Heart right ventricle (tissue), 16 donors: Measurements from ENCODE around the gene SH3GLB1. TPM values are rescaled to one million over a fixed set of nuclear protein-coding genes. Genes with fewer than 3 reads are reported as not detected.
"Not testable (repeated sequence)": the region's sequence is repeated elsewhere in the genome, so short reads cannot be mapped to it uniquely, and the experiment has no call there.

Experiments used
- ATAC-seq, 8 donors: fragments of 200-7000 bp; cut with Tn5 transposase; one replicate each; pipeline ENCODE4 v1.9.1; 2020; ENCODE audit warnings: mild to moderate bottlenecking in 8 of 8, moderate library complexity in 8 of 8, moderate number of reproducible peaks in 1 of 8
- DNase-seq, 2 donors: peaks; one replicate each; pipeline ENCODE4 v3.0.0-alpha.2; 2020
- H3K27ac ChIP-seq, 10 donors: fragments of 200-600 bp; sonication (generic) in 2 of 10; one replicate each; pipeline versions ENCODE4 v1.5.0 to v1.8.0; 2020 to 2022; ENCODE audit warnings: mild to moderate bottlenecking in 3 of 10
- H3K27me3 ChIP-seq, 7 donors: fragments of 200-600 bp; one replicate each; pipeline ENCODE4 v1.8.0; 2021 to 2022; ENCODE audit warnings: mild to moderate bottlenecking in 2 of 7
- H3K36me3 ChIP-seq, 9 donors: fragments of 200-600 bp; sonication (generic) in 1 of 9; one replicate each; pipeline versions ENCODE4 v1.5.0 to v1.8.0; 2020 to 2022; ENCODE audit warnings: mild to moderate bottlenecking in 2 of 9
- H3K4me1 ChIP-seq, 9 donors: fragments of 200-600 bp; sonication (generic) in 1 of 9; one replicate each; pipeline versions ENCODE4 v1.5.0 to v1.8.0; 2020 to 2022; ENCODE audit warnings: mild to moderate bottlenecking in 4 of 9
- H3K4me3 ChIP-seq, 10 donors: fragments of 200-600 bp; sonication (generic) in 2 of 10; one replicate each; pipeline versions ENCODE4 v1.5.0 to v1.8.0; 2020 to 2022; ENCODE audit warnings: mild to moderate bottlenecking in 7 of 10, moderate library complexity in 2 of 10
- H3K9me3 ChIP-seq, 11 donors: fragments of 200-600 bp in 10 of 11; sonication (generic) in 2 of 11; one replicate each; pipeline versions ENCODE4 v1.5.0 to v1.8.0; 2013 to 2022; ENCODE audit warnings: mild to moderate bottlenecking in 2 of 11, control low read depth in 1 of 11, moderate library complexity in 1 of 11
- CTCF ChIP-seq, 9 donors: fragments of 200-600 bp; sonication (generic) in 2 of 9; IDR thresholded peaks; one replicate each; pipeline versions ENCODE4 v1.5.0 to v1.8.0; 2021 to 2022; ENCODE audit warnings: antibody characterized with exemption in 9 of 9, mild to moderate bottlenecking in 5 of 9, moderate library complexity in 1 of 9
- WGBS, 2 donors: extraction: QIAGEN DNeasy Blood & Tissue Kit; methylation state at CpG; one replicate each; pipeline ENCODE4 v1.1.7; 2013; ENCODE audit warnings: inconsistent platforms in 1 of 2; 5-methylcytosine and 5-hydroxymethylcytosine counted together
- intact Hi-C, 10 donors: fragments of 100-400 bp; cut with DNase I; formaldehyde crosslinking; loops; one replicate each; pipeline versions ENCODE4 v1.11.1 to v1.14.2; 2022
- long read RNA-seq, 3 donors: library from polyadenylated mRNA; unstranded; transcript quantifications; one replicate each; pipeline ENCODE4 v2.0.0, GENCODE V29; 2020 to 2021
- polyA plus RNA-seq, 2 donors: library from polyadenylated mRNA; stranded (reverse); fragments of 200-250 nt; gene quantifications; one replicate each; pipeline ENCODE4 v1.2.3, GENCODE V29; 2013
- total RNA-seq, 10 donors: library from RNA; stranded (reverse); fragmentation: NEBNext Ultra II Directional in 3 of 10; extraction: Animal tissue kit (Norgen Biotek cat#: 25700) in 3 of 10; gene quantifications; one replicate each; pipeline versions ENCODE4 v1.2.1 to v1.2.4, GENCODE V29; 2021 to 2023
- donor health status: Arrhythmogenic right ventricular cardiomyopathy.
- donor health status: ischemic (EF 13 %, LVEDD 7.1; RV severe dilation, severe dysfunction).
- donor health status: healthy with polysubstance abuse.
- donor health status: DM: no; HTN: yes; CAD: no.
- donor health status: DM: no; HTN: no; CAD: no.
- donor health status: ischemic (EF 25% LVEDD 6.9; RV normal size, moderate dysfunction).
- donor health status: ischemic (EF 25% LVEDD 5.7; RV mildly dilated, moderate dysfunction).
- donor health status: healthy.
- donor health status: DM: yes; HTN: yes; CAD: no.
- donor health status: Ischemic cardiomyopathy.
- donor health status: ischemic (EF 35%, LVEDD 5.7; RV mildly dilated, moderate dysfunction).
- donor health status: nonischemic (EF 11% LVEDD 7.7; RV severe dilation, severe dysfunction).
- donor health status: DM: yes; HTN: yes; CAD: no.
- donor health status: PGD.
- donor health status: ischemic (EF 29% LVEDD 5.4; RV normal size, mild dysfunction).
- donor health status: nonischemic (EF 23%, LVEDD 6.1; RV moderate dilation, normal function).

SH3GLB1 gene
- total RNA-seq (100 to 1,000 TPM; 101 to 160 (median 126) TPM), polyA plus RNA-seq (10 to 100 TPM; 20.4 to 53.7 TPM)
- long read RNA-seq, donor 1, full-length matches to known transcripts: 95 of 117 reads
- long read RNA-seq, donor 1, partial matches to known transcripts: 8 of 117 reads
- long read RNA-seq, donor 1, other reads (novel, unspliced or antisense): 14 of 117 reads
- long read RNA-seq, donor 2, full-length matches to known transcripts: 130 of 163 reads
- long read RNA-seq, donor 2, partial matches to known transcripts: 7 of 163 reads
- long read RNA-seq, donor 2, other reads (novel, unspliced or antisense): 26 of 163 reads
- long read RNA-seq, donor 3, full-length matches to known transcripts: 314 of 460 reads
- long read RNA-seq, donor 3, partial matches to known transcripts: 6 of 460 reads
- long read RNA-seq, donor 3, other reads (novel, unspliced or antisense): 140 of 460 reads

DNA sequence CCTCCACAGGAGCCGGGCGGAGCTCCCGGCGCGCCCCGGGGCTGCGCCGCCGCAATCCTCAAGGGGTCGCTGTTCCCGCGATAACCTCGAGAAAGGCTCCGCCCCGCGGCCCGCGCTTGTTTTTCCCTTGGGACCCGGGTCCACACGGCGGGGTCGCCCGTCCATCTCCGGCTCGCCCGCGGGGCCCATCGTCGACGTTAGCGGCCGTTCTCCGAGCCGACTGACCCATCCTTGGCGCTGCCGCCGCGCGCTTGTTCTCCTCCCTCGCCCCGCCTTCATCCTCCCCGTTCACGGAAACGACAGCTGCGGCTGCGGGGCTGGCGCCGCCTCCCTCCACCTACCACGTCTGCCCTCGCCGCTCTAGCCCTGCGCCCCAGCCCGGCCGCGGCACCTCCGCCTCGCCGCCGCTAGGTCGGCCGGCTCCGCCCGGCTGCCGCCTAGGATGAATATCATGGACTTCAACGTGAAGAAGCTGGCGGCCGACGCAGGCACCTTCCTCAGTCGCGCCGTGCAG, at the start of gene SH3GLB1:
SH3GLB1 (plus strand) TSS at position 119 of the 514 bp plus-strand sequence; CDS start at position 443, 324 bp downstream.
- ATAC-seq: peak; percentile 92 to 97 (median 93)
- no peaks in the 10 kb centered on the region for H3K36me3 ChIP-seq
- intact Hi-C loops: loop anchor here in 7 of 10 donors (1.0 to 10.0 kb wide), 9 partner anchors 38 to 380 kb away; partner anchors contain the start of genes HS2ST1 (in 3 of the 7) and SELENOF (in 3 of the 7)
- H3K27ac ChIP-seq: peak within 1 kb of the TSS; percentile 94 to 100 (median 99)
- peak; percentile 88 to 92 for DNase-seq
- no peaks in the 10 kb centered on the region for H3K9me3 ChIP-seq
- H3K4me3 ChIP-seq: peak within 1 kb of the TSS; percentile 72 to 98 (median 88)
- peak; percentile 92 to 99 (median 96) for TF ChIP-seq CTCF (IDR thresholded peaks at IDR 0.05)
- H3K27me3 ChIP-seq: no peaks in the 10 kb centered on the region
- H3K4me1 ChIP-seq: peaks cover 4 to 50% (median 47%) of the 10 kb centered on the region in 9 donors
- WGBS, 2 donors: 0% methylated on average over 69 to 71 of the region's 71 CpGs

- H3K9me3 ChIP-seq: peaks cover 0 to 12% (median 0%) of the 10 kb centered on the region in 11 donors
- H3K4me1 ChIP-seq, H3K27ac ChIP-seq, H3K4me3 ChIP-seq, DNase-seq, H3K36me3 ChIP-seq, intact Hi-C loops, ATAC-seq, H3K27me3 ChIP-seq: not testable (repeated sequence)
- WGBS, 2 donors: 82 to 89% methylated on average over 7 of the region's 7 CpGs
Observed at GRCh38 chr1:86658381-86658780, 46.0 kb upstream of the SH3GLB1 start.

GRCh38 chr1:86666368-86666767, 38.0 kb upstream of the SH3GLB1 start:
- intact Hi-C loops: no loop called here
- 83 to 87% methylated on average over 4 of the region's 4 CpGs for WGBS, 2 donors
- no peak for TF ChIP-seq CTCF (IDR thresholded peaks at IDR 0.05)
- no peak overlapping the region for H3K27ac ChIP-seq
- DNase-seq (no peak), ATAC-seq (no peak)
- no peak overlapping the region for H3K4me3 ChIP-seq
- H3K27me3 ChIP-seq: no peaks in the 10 kb centered on the region
- no peaks in the 10 kb centered on the region for H3K4me1 ChIP-seq
- H3K36me3 ChIP-seq: no peaks in the 10 kb centered on the region
- peaks cover 0 to 30% (median 0%) of the 10 kb centered on the region in 11 donors for H3K9me3 ChIP-seq

- no peaks in the 10 kb centered on the region for H3K36me3 ChIP-seq
- H3K4me3 ChIP-seq: no peak overlapping the region
- ATAC-seq (no peak), DNase-seq (no peak)
- no peaks in the 10 kb centered on the region for H3K27me3 ChIP-seq
- H3K27ac ChIP-seq: no peak overlapping the region
- H3K4me1 ChIP-seq: no peaks in the 10 kb centered on the region
- WGBS, 2 donors: 80 to 84% methylated on average over 1 of the region's 1 CpG
- intact Hi-C loops: loop anchor here in 2 of 10 donors (5.0 kb wide), 2 partner anchors 210 to 215 kb away; no protein-coding TSS in a partner anchor
- peak in 5 of 9 donors; percentile 21 to 44 (median 39) for TF ChIP-seq CTCF (IDR thresholded peaks at IDR 0.05)
- no peaks in the 10 kb centered on the region for H3K9me3 ChIP-seq
Observed at GRCh38 chr1:86687595-86687994, 16.8 kb upstream of the SH3GLB1 start.
